Naive thymus-derived CD8-positive, alpha-beta T cell (primary cell): ENCODE measurements around the gene PLXDC2. TPM values are rescaled to one million over a fixed set of nuclear protein-coding genes. Genes with fewer than 3 reads are reported as not detected.

Experiments used
- ATAC-seq, 2 donors: fragments of 150-1000 bp; cut with Tn5 transposase in 1 of 2; sonication (Bioruptor Pico), chemical (Tn5 transposase) in 1 of 2; 1 replicate in 1 of 2; 2 replicates in 1 of 2; pipeline ENCODE4 v1.10.0; 2021; ENCODE audit warnings: mild to moderate bottlenecking in 2 of 2, moderate library complexity in 2 of 2
- POLR2A ChIA-PET: fragments of 350-600 bp; sonication (Branson Sonifier 250); formaldehyde crosslinking; loops from one replicate; lab custom pipeline; 2021; ENCODE audit warnings: antibody characterized with exemption; lab: Charles Lee
- DNase-seq, 10 donors: peaks; one replicate each; pipeline versions ENCODE4 v3.0.0 to v3.0.0-alpha.2; 2020 to 2022
- H3K27ac Mint-ChIP-seq, 10 donors: one replicate each; pipeline ENCODE4 v1.8.0; 2020 to 2022; ENCODE audit warnings: mild to moderate bottlenecking in 10 of 10, mixed read lengths in 10 of 10, moderate library complexity in 4 of 10, inconsistent platforms in 1 of 10
- H3K27me3 Mint-ChIP-seq, 5 donors: one replicate each; pipeline ENCODE4 v1.8.0; 2021 to 2022; ENCODE audit warnings: mixed read lengths in 5 of 5
- H3K36me3 Mint-ChIP-seq, 3 donors: one replicate each; pipeline ENCODE4 v1.8.0; 2020 to 2022; ENCODE audit warnings: mixed read lengths in 3 of 3, mild to moderate bottlenecking in 2 of 3, inconsistent platforms in 1 of 3
- H3K4me1 Mint-ChIP-seq, 4 donors: one replicate each; pipeline ENCODE4 v1.8.0; 2021 to 2022; ENCODE audit warnings: mixed read lengths in 4 of 4
- H3K4me3 Mint-ChIP-seq, 10 donors: one replicate each; pipeline ENCODE4 v1.8.0; 2020 to 2022; ENCODE audit warnings: mild to moderate bottlenecking in 10 of 10, mixed read lengths in 10 of 10, moderate library complexity in 6 of 10, inconsistent platforms in 1 of 10
- H3K9me3 Mint-ChIP-seq, 9 donors: one replicate each; pipeline ENCODE4 v1.8.0; 2020 to 2022; ENCODE audit warnings: mixed read lengths in 9 of 9, mild to moderate bottlenecking in 3 of 9, inconsistent platforms in 1 of 9, moderate library complexity in 1 of 9
- polyA plus RNA-seq, 3 donors: library from polyadenylated mRNA; unstranded; fragments of 300-500 nt; fragmentation: Illumina TruSeq; gene quantifications; one replicate each; pipeline ENCODE4 v1.2.3, GENCODE V29; 2021
- total RNA-seq, 8 experiments: library from RNA in 2 of 8; stranded (reverse) in 2 of 8; gene quantifications; one replicate each; pipeline ENCODE4 v1.2.3 and lab custom pipeline; 2021 to 2026

Gene PLXDC2
- total and polyA plus RNA-seq, 5 experiments from 2014 or later = 0.07 to 0.44 (median 0.31) TPM; not detected in 2

GRCh38 chr10:20215547-20216152 is 399.4 kb downstream of the PLXDC2 start:
- DNase-seq (no peak), ATAC-seq (no peak)
- no peaks in the 10 kb centered on the region for H3K4me1 Mint-ChIP-seq
- H3K27me3 Mint-ChIP-seq = no peaks in the 10 kb centered on the region
- H3K9me3 Mint-ChIP-seq = peaks cover 0 to 14% (median 3%) of the 10 kb centered on the region in 9 donors
- no peak overlapping the region for H3K4me3 Mint-ChIP-seq
- H3K36me3 Mint-ChIP-seq = no peaks in the 10 kb centered on the region
- H3K27ac Mint-ChIP-seq = no peak overlapping the region
- POLR2A ChIA-PET = no interaction called here

- Mint-ChIP-seq H3K9me3 (peaks cover 0 to 4% (median 0%) of the 10 kb centered on the region in 9 donors), H3K27ac (no peak overlapping the region), H3K4me3 (no peak overlapping the region), H3K36me3 (no peaks in the 10 kb centered on the region), H3K4me1 (no peaks in the 10 kb centered on the region), H3K27me3 (peaks cover 0 to 1% (median 0%) of the 10 kb centered on the region in 5 donors)
- ATAC-seq = no peak
- POLR2A ChIA-PET = no interaction called here
- no peak for DNase-seq
Observed at GRCh38 chr10:20221356-20221755, 405.1 kb downstream of the PLXDC2 start.

GRCh38 chr10:20228729-20229128 is 412.5 kb downstream of the PLXDC2 start:
- no peak for DNase-seq
- POLR2A ChIA-PET = no interaction called here
- Mint-ChIP-seq H3K9me3 (peaks cover 0 to 26% (median 7%) of the 10 kb centered on the region in 9 donors), H3K4me1 (no peaks in the 10 kb centered on the region), H3K36me3 (no peaks in the 10 kb centered on the region), H3K27me3 (peaks cover 0 to 3% (median 0%) of the 10 kb centered on the region in 5 donors), H3K4me3 (no peak overlapping the region), H3K27ac (no peak overlapping the region)
- no peak for ATAC-seq

GRCh38 chr10:20232079-20232705 is 416.0 kb downstream of the PLXDC2 start:
- no peak for DNase-seq
- Mint-ChIP-seq H3K36me3 (no peaks in the 10 kb centered on the region), H3K4me3 (no peak overlapping the region), H3K4me1 (no peaks in the 10 kb centered on the region), H3K9me3 (peaks cover 0 to 22% (median 4%) of the 10 kb centered on the region in 9 donors), H3K27ac (no peak overlapping the region), H3K27me3 (peaks cover 0 to 1% (median 0%) of the 10 kb centered on the region in 5 donors)
- POLR2A ChIA-PET = no interaction called here
- ATAC-seq = no peak

- Mint-ChIP-seq H3K4me1 (no peaks in the 10 kb centered on the region), H3K9me3 (peaks cover 0 to 9% (median 0%) of the 10 kb centered on the region in 9 donors), H3K4me3 (no peak overlapping the region), H3K36me3 (no peaks in the 10 kb centered on the region), H3K27ac (no peak overlapping the region), H3K27me3 (no peaks in the 10 kb centered on the region)
- DNase-seq = no peak
- POLR2A ChIA-PET = no interaction called here
- ATAC-seq = no peak
Observed at GRCh38 chr10:20233423-20233822, 417.2 kb downstream of the PLXDC2 start.

GRCh38 chr10:20234579-20234978 is 418.3 kb downstream of the PLXDC2 start:
- POLR2A ChIA-PET = no interaction called here
- H3K27me3 Mint-ChIP-seq = no peaks in the 10 kb centered on the region
- H3K36me3 Mint-ChIP-seq = no peaks in the 10 kb centered on the region
- peaks cover 0 to 3% (median 0%) of the 10 kb centered on the region in 9 donors for H3K9me3 Mint-ChIP-seq
- no peak overlapping the region for H3K4me3 Mint-ChIP-seq
- no peaks in the 10 kb centered on the region for H3K4me1 Mint-ChIP-seq
- ATAC-seq (no peak), DNase-seq (no peak)
- H3K27ac Mint-ChIP-seq = no peak overlapping the region

GRCh38 chr10:20237091-20237570 is 420.9 kb downstream of the PLXDC2 start:
- DNase-seq (no peak), ATAC-seq (no peak)
- POLR2A ChIA-PET = no interaction called here
- H3K36me3 Mint-ChIP-seq = no peaks in the 10 kb centered on the region
- no peak overlapping the region for H3K4me3 Mint-ChIP-seq
- no peaks in the 10 kb centered on the region for H3K4me1 Mint-ChIP-seq
- no peak overlapping the region for H3K27ac Mint-ChIP-seq
- H3K9me3 Mint-ChIP-seq = peaks cover 0 to 3% (median 0%) of the 10 kb centered on the region in 9 donors
- H3K27me3 Mint-ChIP-seq = no peaks in the 10 kb centered on the region

GRCh38 chr10:20237586-20237985 is 421.4 kb downstream of the PLXDC2 start:
- POLR2A ChIA-PET = no interaction called here
- Mint-ChIP-seq H3K4me1 (no peaks in the 10 kb centered on the region), H3K27me3 (no peaks in the 10 kb centered on the region), H3K9me3 (peaks cover 0 to 5% (median 0%) of the 10 kb centered on the region in 9 donors), H3K36me3 (no peaks in the 10 kb centered on the region), H3K27ac (no peak overlapping the region), H3K4me3 (no peak overlapping the region)
- DNase-seq (no peak), ATAC-seq (no peak)

- H3K27ac Mint-ChIP-seq = no peak overlapping the region
- H3K4me3 Mint-ChIP-seq = no peak overlapping the region
- H3K36me3 Mint-ChIP-seq = no peaks in the 10 kb centered on the region
- peaks cover 0 to 5% (median 2%) of the 10 kb centered on the region in 9 donors for H3K9me3 Mint-ChIP-seq
- DNase-seq (no peak), ATAC-seq (no peak)
- no peaks in the 10 kb centered on the region for H3K4me1 Mint-ChIP-seq
- H3K27me3 Mint-ChIP-seq = no peaks in the 10 kb centered on the region
- POLR2A ChIA-PET = no interaction called here
Observed at GRCh38 chr10:20240643-20241042, 424.4 kb downstream of the PLXDC2 start.

- no peak for ATAC-seq
- no peak overlapping the region for H3K4me3 Mint-ChIP-seq
- no peak overlapping the region for H3K27ac Mint-ChIP-seq
- DNase-seq = no peak
- H3K36me3 Mint-ChIP-seq = no peaks in the 10 kb centered on the region
- peaks cover 0 to 8% (median 0%) of the 10 kb centered on the region in 9 donors for H3K9me3 Mint-ChIP-seq
- H3K27me3 Mint-ChIP-seq = no peaks in the 10 kb centered on the region
- no peaks in the 10 kb centered on the region for H3K4me1 Mint-ChIP-seq
- POLR2A ChIA-PET = no interaction called here
Observed at GRCh38 chr10:20247454-20247853, 431.2 kb downstream of the PLXDC2 start.

- ATAC-seq (no peak), DNase-seq (no peak)
- Mint-ChIP-seq H3K4me1 (no peaks in the 10 kb centered on the region), H3K9me3 (peaks cover 0 to 8% (median 0%) of the 10 kb centered on the region in 9 donors), H3K27ac (no peak overlapping the region), H3K27me3 (no peaks in the 10 kb centered on the region), H3K36me3 (no peaks in the 10 kb centered on the region), H3K4me3 (no peak overlapping the region)
- POLR2A ChIA-PET = no interaction called here
Observed at GRCh38 chr10:20247891-20248708, 431.9 kb downstream of the PLXDC2 start.

GRCh38 chr10:20254078-20254477 is 437.8 kb downstream of the PLXDC2 start:
- Mint-ChIP-seq H3K4me3 (no peak overlapping the region), H3K4me1 (no peaks in the 10 kb centered on the region), H3K27me3 (no peaks in the 10 kb centered on the region), H3K27ac (no peak overlapping the region), H3K9me3 (peaks cover 0 to 4% (median 0%) of the 10 kb centered on the region in 9 donors), H3K36me3 (no peaks in the 10 kb centered on the region)
- POLR2A ChIA-PET = no interaction called here
- no peak for DNase-seq
- ATAC-seq = no peak

- no peak for DNase-seq
- Mint-ChIP-seq H3K27me3 (no peaks in the 10 kb centered on the region), H3K4me3 (no peak overlapping the region), H3K9me3 (peaks cover 0 to 4% (median 0%) of the 10 kb centered on the region in 9 donors), H3K27ac (no peak overlapping the region), H3K4me1 (no peaks in the 10 kb centered on the region), H3K36me3 (no peaks in the 10 kb centered on the region)
- POLR2A ChIA-PET = no interaction called here
- ATAC-seq = no peak
Observed at GRCh38 chr10:20254497-20254896, 438.3 kb downstream of the PLXDC2 start.
